Stimulated activated naive B cell treated with anti-CD40 and anti-IgM and Interleukin-4, amounts not matched to agents 10 μg/mL and 1 μg/mL and 100 μg/mL, for 72 hours (primary cell): ENCODE results near the gene CDH15.
"Not testable (repeated sequence)": the region's sequence is repeated elsewhere in the genome, so short reads cannot be mapped to it uniquely, and the experiment has no call there.

ENCODE experiments used
- ATAC-seq, 2 donors: fragments of 150-1000 bp; cut with Tn5 transposase; replicated peaks; 2 replicates each; pipeline ENCODE4 v1.10.0; 2021; ENCODE audit warnings: moderate library complexity in 1 of 2
- DNase-seq: peaks from one replicate; pipeline ENCODE4 v3.0.0; 2021
- H3K27ac Mint-ChIP-seq: one replicate; pipeline ENCODE4 v1.8.0; 2022; ENCODE audit warnings: mild to moderate bottlenecking, mixed read lengths
- H3K27me3 Mint-ChIP-seq, 2 donors: one replicate each; pipeline ENCODE4 v1.8.0; 2022; ENCODE audit warnings: mixed read lengths in 2 of 2
- H3K36me3 Mint-ChIP-seq, 2 donors: one replicate each; pipeline ENCODE4 v1.8.0; 2022; ENCODE audit warnings: mixed read lengths in 2 of 2, mild to moderate bottlenecking in 1 of 2
- H3K4me1 Mint-ChIP-seq, 2 donors: one replicate each; pipeline ENCODE4 v1.8.0; 2022; ENCODE audit warnings: mixed read lengths in 2 of 2, mild to moderate bottlenecking in 1 of 2
- H3K4me3 Mint-ChIP-seq, 2 donors: one replicate each; pipeline ENCODE4 v1.8.0; 2022; ENCODE audit warnings: mild to moderate bottlenecking in 2 of 2, mixed read lengths in 2 of 2, moderate library complexity in 1 of 2
- H3K9me3 Mint-ChIP-seq, 2 donors: one replicate each; pipeline ENCODE4 v1.8.0; 2022; ENCODE audit warnings: mixed read lengths in 2 of 2, mild to moderate bottlenecking in 1 of 2

Gene CDH15

DNA sequence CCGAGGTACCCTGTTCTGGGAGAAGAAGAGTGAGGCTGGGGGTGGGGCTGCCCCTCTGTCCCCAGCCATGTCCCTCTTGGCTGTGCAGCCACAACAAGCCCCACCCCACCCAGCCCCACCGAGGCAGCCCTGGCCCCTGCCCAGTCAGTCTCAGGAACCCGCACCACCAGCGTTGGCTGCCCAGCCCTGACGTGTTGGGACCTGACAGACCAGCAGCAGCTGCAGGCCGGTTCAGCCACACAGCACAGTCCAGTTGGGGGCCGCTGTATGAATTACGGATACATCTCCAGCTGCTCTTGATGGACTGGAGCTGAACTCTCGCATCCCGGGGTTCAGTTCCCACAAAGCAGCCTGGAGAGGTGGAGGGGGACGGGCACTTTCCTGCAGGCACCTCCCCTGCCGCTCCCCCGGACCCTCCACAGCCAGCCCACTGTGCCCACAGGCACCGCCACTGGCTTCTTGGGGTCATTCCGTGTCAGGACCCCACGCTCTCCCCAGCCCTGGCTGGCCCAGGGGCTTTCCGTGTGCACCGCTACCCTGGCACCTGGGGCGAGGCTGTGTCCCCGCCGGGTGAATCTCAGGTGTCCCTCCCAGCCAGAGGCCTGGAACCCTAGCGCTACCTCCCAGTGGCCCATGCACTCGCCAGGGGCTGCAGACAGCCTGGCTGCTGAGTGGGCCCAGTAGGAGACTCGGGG lies 7.1 kb downstream of the CDH15 start:
- Mint-ChIP-seq H3K27me3 (peaks cover 12 to 17% of the 10 kb centered on the region in 2 donors), H3K9me3 (no peaks in the 10 kb centered on the region), H3K36me3 (no peaks in the 10 kb centered on the region), H3K4me1 (no peaks in the 10 kb centered on the region), H3K27ac (no peak overlapping the region), H3K4me3 (no peak overlapping the region)
- DNase-seq (no peak), ATAC-seq (no peak)

GRCh38 chr16:89179148-89179484 lies 7.6 kb downstream of the CDH15 start:
- DNase-seq (no peak), ATAC-seq (no peak)
- H3K27me3 Mint-ChIP-seq = peaks cover 12 to 17% of the 10 kb centered on the region in 2 donors
- no peak overlapping the region for H3K4me3 Mint-ChIP-seq
- no peaks in the 10 kb centered on the region for H3K9me3 Mint-ChIP-seq
- H3K36me3 Mint-ChIP-seq = no peaks in the 10 kb centered on the region
- no peaks in the 10 kb centered on the region for H3K4me1 Mint-ChIP-seq
- no peak overlapping the region for H3K27ac Mint-ChIP-seq

DNA sequence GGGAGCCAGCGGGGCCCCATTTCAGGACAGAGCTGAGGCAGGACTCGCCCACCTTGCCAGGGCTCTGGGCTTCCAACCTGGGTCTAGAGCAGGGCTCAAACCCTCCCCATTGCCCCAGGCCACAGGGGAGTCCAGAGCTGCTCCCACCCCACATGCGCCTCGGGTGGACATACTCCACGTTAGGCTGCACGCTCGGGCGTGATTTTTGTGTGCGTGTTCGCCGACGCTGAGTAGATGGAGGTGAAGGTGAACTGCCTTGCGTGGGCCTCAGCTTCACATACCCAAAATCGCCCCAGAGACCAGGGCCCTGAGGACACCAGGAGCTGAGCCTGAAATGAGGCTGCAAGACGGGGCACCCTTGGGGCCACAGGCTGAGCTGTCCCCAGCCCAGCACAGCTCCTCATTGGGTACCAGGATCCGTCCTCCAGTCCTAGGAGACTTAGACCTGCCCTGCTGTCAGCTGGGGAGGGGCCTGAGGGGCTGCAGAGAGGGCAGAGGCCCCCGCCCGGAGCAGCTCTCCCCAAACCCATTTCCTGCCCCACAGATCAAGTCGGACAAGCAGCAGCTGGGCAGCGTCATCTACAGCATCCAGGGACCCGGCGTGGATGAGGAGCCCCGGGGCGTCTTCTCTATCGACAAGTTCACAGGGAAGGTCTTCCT lies 8.2 kb downstream of the CDH15 start:
- no peak for ATAC-seq
- no peak overlapping the region for H3K4me3 Mint-ChIP-seq
- H3K27ac Mint-ChIP-seq = peak overlapping the region; percentile 14

DNA sequence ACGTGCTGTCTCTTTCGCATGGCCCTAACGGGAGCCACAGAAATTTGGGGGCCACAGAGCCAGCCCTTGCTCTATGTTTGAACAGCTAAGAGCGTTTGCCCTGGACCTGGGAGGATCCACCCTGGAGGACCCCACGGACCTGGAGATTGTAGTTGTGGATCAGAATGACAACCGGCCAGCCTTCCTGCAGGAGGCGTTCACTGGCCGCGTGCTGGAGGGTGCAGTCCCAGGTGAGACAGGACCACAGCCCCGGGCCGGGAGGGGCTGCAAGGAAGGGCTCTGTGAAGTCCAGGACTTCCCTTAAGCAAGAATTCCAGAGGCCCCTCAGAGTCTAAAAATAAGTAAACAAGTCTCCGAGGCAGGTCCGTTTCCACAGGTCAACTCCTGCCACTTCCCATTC lies 11.9 kb downstream of the CDH15 start:
- Mint-ChIP-seq H3K4me3 (no peak overlapping the region), H3K27ac (no peak overlapping the region), H3K9me3 (no peaks in the 10 kb centered on the region), H3K36me3 (peaks cover 0 to 4% of the 10 kb centered on the region in 2 donors), H3K4me1 (peaks cover 0 to 3% of the 10 kb centered on the region in 2 donors), H3K27me3 (peaks cover 9 to 12% of the 10 kb centered on the region in 2 donors)
- ATAC-seq (no peak), DNase-seq (no peak)

More for the DNA sequence above, 8.2 kb downstream of the CDH15 start:
- no peaks in the 10 kb centered on the region for H3K9me3 Mint-ChIP-seq
- peaks cover 12 to 17% of the 10 kb centered on the region in 2 donors for H3K27me3 Mint-ChIP-seq
- no peaks in the 10 kb centered on the region for H3K4me1 Mint-ChIP-seq
- DNase-seq = no peak
- no peaks in the 10 kb centered on the region for H3K36me3 Mint-ChIP-seq

GRCh38 chr16:89183975-89184676 lies 12.6 kb downstream of the CDH15 start:
- DNase-seq = no peak
- peaks cover 9 to 10% of the 10 kb centered on the region in 2 donors for H3K27me3 Mint-ChIP-seq
- peaks cover 0 to 3% of the 10 kb centered on the region in 2 donors for H3K4me1 Mint-ChIP-seq
- H3K9me3 Mint-ChIP-seq = no peaks in the 10 kb centered on the region
- H3K4me3 Mint-ChIP-seq = no peak overlapping the region
- H3K36me3 Mint-ChIP-seq = peaks cover 0 to 4% of the 10 kb centered on the region in 2 donors
- ATAC-seq = no peak
- H3K27ac Mint-ChIP-seq = peak overlapping the region; percentile 59

DNA sequence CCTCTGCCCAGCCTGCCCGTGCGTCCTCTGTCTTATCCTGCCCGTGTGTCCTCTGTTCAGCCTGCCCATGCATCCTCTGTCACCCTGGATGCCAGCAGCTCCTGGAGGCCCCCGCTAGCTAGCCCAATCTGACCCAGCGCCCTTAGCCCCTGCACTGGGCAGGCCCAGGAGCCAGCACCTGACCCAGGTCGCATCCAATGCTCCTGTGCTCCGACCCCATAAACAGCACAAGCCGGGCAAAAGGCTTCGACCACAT lies 13.1 kb downstream of the CDH15 start:
- ATAC-seq = no peak
- Mint-ChIP-seq H3K4me3 (no peak overlapping the region), H3K4me1 (peaks cover 0 to 3% of the 10 kb centered on the region in 2 donors), H3K27ac (peak overlapping the region; percentile 59), H3K27me3 (peaks cover 5 to 9% of the 10 kb centered on the region in 2 donors), H3K36me3 (peaks cover 0 to 4% of the 10 kb centered on the region in 2 donors), H3K9me3 (no peaks in the 10 kb centered on the region)
- DNase-seq = no peak

GRCh38 chr16:89184933-89185794 lies 13.6 kb downstream of the CDH15 start:
- Mint-ChIP-seq H3K27ac (no peak overlapping the region), H3K36me3 (peaks cover 0 to 4% of the 10 kb centered on the region in 2 donors), H3K4me1 (peaks cover 0 to 3% of the 10 kb centered on the region in 2 donors), H3K27me3 (peaks cover 5 to 9% of the 10 kb centered on the region in 2 donors), H3K9me3 (no peaks in the 10 kb centered on the region), H3K4me3 (peak overlapping the region in 1 of 2 donors; percentile 25)
- DNase-seq (no peak), ATAC-seq (no peak)

DNA sequence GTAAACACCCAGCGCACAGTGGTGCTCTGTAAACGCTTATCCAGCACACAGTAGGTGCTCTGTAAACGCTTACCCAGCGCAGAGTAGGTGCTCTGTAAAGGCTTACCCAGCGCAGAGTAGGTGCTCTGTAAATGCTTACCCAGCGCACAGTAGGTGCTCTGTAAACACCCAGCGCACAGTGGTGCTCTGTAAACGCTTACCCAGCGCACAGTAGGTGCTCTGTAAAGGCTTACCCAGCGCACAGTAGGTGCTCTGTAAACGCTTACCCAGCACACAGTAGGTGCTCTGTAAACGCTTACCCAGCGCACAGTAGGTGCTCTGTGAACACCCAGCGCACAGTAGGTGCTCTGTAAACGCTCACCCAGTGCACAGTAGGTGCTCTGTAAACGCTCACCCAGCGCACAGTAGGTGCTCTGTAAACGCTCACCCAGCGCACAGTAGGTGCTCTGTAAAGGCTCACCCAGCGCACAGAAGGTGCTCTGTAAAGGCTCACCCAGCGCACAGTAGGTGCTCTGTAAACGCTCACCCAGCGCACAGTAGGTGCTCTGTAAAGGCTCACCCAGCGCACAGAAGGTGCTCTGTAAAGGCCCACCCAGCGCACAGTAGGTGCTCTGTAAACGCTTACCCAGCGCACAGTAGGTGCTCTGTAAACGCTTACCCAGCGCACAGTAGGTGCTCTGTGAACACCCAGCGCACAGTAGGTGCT lies 14.5 kb downstream of the CDH15 start:
- not testable (repeated sequence) for H3K4me1 Mint-ChIP-seq, H3K9me3 Mint-ChIP-seq, ATAC-seq, H3K27ac Mint-ChIP-seq, H3K36me3 Mint-ChIP-seq, DNase-seq, H3K27me3 Mint-ChIP-seq, H3K4me3 Mint-ChIP-seq

DNA sequence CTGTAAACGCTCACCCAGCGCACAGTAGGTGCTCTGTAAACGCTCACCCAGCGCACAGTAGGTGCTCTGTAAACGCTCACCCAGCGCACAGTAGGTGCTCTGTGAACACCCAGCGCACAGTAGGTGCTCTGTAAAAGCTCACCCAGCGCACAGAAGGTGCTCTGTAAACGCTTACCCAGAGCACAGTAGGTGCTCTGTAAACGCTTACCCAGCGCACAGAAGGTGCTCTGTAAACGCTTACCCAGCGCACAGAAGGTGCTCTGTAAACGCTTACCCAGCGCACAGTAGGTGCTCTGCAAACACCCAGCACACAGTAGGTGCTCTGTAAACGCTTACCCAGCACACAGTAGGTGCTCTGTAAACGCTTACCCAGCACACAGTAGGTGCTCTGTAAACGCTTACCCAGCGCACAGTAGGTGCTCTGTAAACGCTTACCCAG lies 15.1 kb downstream of the CDH15 start:
- not testable (repeated sequence) for H3K36me3 Mint-ChIP-seq, H3K4me3 Mint-ChIP-seq, H3K4me1 Mint-ChIP-seq, H3K27ac Mint-ChIP-seq, DNase-seq, ATAC-seq, H3K27me3 Mint-ChIP-seq, H3K9me3 Mint-ChIP-seq

DNA sequence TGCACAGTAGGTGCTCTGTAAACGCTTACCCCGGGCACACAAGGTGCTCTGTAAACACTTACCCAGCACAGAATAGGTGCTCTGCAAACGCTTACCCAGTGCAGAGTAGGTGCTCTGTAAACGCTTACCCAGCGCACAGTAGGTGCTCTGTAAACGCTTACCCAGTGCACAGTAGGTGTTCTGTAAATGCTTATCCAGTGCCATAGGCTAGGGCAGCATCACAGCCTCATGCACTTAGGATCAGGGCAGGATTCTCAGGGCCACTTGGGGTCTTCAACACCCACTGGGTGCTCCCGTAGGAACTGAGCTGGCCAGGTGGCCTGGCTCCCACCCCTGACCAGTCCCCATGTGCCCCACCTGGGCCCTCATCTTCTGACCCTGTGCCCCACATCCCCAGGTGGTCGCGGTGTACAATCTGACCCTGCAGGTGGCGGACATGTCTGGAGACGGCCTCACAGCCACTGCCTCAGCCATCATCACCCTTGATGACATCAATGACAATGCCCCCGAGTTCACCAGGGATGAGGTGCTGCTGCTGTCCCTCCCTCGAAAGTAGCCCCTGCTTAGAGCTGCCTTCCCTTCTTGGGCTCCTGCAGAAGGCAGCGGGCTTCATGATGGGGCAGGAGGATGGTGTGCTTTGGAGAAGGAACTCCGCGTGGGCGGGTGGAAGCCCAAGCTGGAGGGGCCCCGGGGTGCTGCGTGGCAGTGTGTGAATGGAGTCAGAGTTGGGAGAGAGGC lies 15.7 kb downstream of the CDH15 start:
- peak overlapping the region in 1 of 2 donors; percentile 53 for H3K4me3 Mint-ChIP-seq
- peaks cover 0 to 3% of the 10 kb centered on the region in 2 donors for H3K4me1 Mint-ChIP-seq
- H3K27ac Mint-ChIP-seq = peak overlapping the region; percentile 79
- H3K27me3 Mint-ChIP-seq = peaks cover 0 to 5% of the 10 kb centered on the region in 2 donors
- peak; percentile 40 for DNase-seq
- H3K36me3 Mint-ChIP-seq = peaks cover 0 to 4% of the 10 kb centered on the region in 2 donors
- ATAC-seq = peak; percentile 74
- H3K9me3 Mint-ChIP-seq = no peaks in the 10 kb centered on the region

GRCh38 chr16:89187770-89188392 lies 16.3 kb downstream of the CDH15 start:
- Mint-ChIP-seq H3K36me3 (peaks cover 0 to 4% of the 10 kb centered on the region in 2 donors), H3K27me3 (peaks cover 0 to 5% of the 10 kb centered on the region in 2 donors), H3K27ac (no peak overlapping the region), H3K9me3 (no peaks in the 10 kb centered on the region), H3K4me1 (peaks cover 0 to 3% of the 10 kb centered on the region in 2 donors), H3K4me3 (no peak overlapping the region)
- DNase-seq (no peak), ATAC-seq (peak; percentile 44 to 47)

DNA sequence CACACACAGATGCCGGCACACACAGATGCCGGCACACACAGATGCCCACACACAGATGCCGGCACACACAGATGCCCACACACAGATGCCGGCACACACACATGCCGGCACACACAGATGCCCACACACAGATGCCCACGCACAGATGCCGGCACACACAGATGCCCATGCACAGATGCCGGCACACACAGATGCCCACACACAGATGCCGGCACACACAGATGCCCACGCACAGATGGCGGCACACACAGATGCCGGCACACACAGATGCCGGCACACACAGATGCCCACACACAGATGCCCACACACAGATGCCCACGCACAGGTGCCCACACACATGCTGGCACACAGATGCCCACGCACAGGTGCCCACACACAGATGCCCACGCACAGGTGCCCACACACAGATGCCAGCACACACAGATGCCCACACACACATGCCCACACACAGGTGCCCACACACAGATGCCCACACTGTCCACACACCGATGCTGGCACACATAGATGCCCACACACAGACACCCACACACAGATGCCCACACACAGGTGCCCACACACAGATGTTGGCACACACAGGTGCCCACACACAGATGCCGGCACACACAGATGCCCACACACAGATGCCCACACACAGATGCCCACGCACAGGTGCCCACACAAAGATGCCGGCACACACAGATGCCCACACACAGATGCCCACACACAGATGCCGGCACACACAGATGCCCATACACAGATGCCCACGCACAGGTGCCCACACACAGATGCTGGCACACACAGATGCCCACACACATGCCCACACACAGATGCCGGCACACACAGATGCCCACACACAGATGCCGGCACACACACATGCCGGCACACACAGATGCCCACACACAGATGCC lies 17.2 kb downstream of the CDH15 start:
- ATAC-seq, H3K4me3 Mint-ChIP-seq, H3K27ac Mint-ChIP-seq, H3K4me1 Mint-ChIP-seq, H3K36me3 Mint-ChIP-seq, H3K9me3 Mint-ChIP-seq, DNase-seq, H3K27me3 Mint-ChIP-seq: not testable (repeated sequence)
